Measurements from ENCODE around the gene ROR1.

- TF ChIP-seq CTCF (IDR thresholded peaks at IDR 0.05), result no peak
- no peak for TF ChIP-seq POLR2A (IDR thresholded peaks at IDR 0.05)
These were observed 397.4 kb downstream of the ROR1 start for GRCh38 chr1:64171246-64171645.

All from thyroid gland (tissue), 4 donors.